Right ventricle myocardium superior (tissue), 1 donor: Measurements from ENCODE around the gene SLC6A12. TPM values are rescaled to one million over a fixed set of nuclear protein-coding genes. Genes with fewer than 3 reads are reported as not detected.

ENCODE experiments used
- ATAC-seq: fragments of 200-7000 bp; cut with Tn5 transposase; one replicate; pipeline ENCODE4 v1.9.1; 2020; ENCODE audit warnings: mild to moderate bottlenecking; ENCODE audit not compliant: poor library complexity
- DNase-seq: peaks from one replicate; pipeline ENCODE4 v3.0.0-alpha.2; 2020
- intact Hi-C: fragments of 100-400 bp; cut with DNase I; formaldehyde crosslinking; loops from one replicate; pipeline ENCODE4 v1.11.2; 2022
- total RNA-seq: library from RNA; stranded (reverse); fragmentation: NEBNext Ultra II Directional; extraction: Animal tissue kit (Norgen Biotek cat#: 25700); gene quantifications from one replicate; pipeline ENCODE4 v1.2.1, GENCODE V29; 2021
- donor health status: DM: no; HTN: yes; CAD: no; lungs with severe emphysema.

Gene SLC6A12
- total RNA-seq, 1 donor from 2014 or later = 0.86 TPM

- intact Hi-C loops = no loop called here
- DNase-seq = no peak
- ATAC-seq = no peak
These were observed 39.8 kb downstream of the SLC6A12 start for GRCh38 chr12:174124-174523.

GRCh38 chr12:172732-173161, 41.2 kb downstream of the SLC6A12 start:
- DNase-seq = no peak
- intact Hi-C loops = no loop called here
- no peak for ATAC-seq

GRCh38 chr12:171743-172676, 41.9 kb downstream of the SLC6A12 start:
- DNase-seq (no peak), ATAC-seq (no peak)
- intact Hi-C loops = no loop called here

- intact Hi-C loops = no loop called here
- no peak for DNase-seq
- ATAC-seq = no peak
These were observed 42.7 kb downstream of the SLC6A12 start for GRCh38 chr12:171276-171675.

- intact Hi-C loops = no loop called here
- ATAC-seq (no peak), DNase-seq (no peak)
These were observed 43.4 kb downstream of the SLC6A12 start for GRCh38 chr12:170371-171225.

- no peak for ATAC-seq
- DNase-seq = no peak
These were observed 44.2 kb downstream of the SLC6A12 start for GRCh38 chr12:169528-170370.

GRCh38 chr12:168763-169525, 45.0 kb downstream of the SLC6A12 start:
- DNase-seq (no peak), ATAC-seq (no peak)
- intact Hi-C loops = no loop called here

More at GRCh38 chr12:169528-170370, 44.2 kb downstream of the SLC6A12 start:
- intact Hi-C loops = no loop called here

- DNase-seq (no peak), ATAC-seq (no peak)
- intact Hi-C loops = no loop called here
These were observed 45.9 kb downstream of the SLC6A12 start for GRCh38 chr12:167959-168600.

- ATAC-seq (no peak), DNase-seq (no peak)
- intact Hi-C loops = no loop called here
These were observed 47.4 kb downstream of the SLC6A12 start for GRCh38 chr12:166425-167075.

GRCh38 chr12:165862-166368, 48.0 kb downstream of the SLC6A12 start:
- intact Hi-C loops = no loop called here
- ATAC-seq (no peak), DNase-seq (no peak)

GRCh38 chr12:164207-164606, 49.8 kb downstream of the SLC6A12 start:
- intact Hi-C loops = no loop called here
- ATAC-seq = no peak
- no peak for DNase-seq

GRCh38 chr12:163406-163986, 50.5 kb downstream of the SLC6A12 start:
- ATAC-seq = no peak
- DNase-seq = no peak
- intact Hi-C loops = no loop called here

- no peak for ATAC-seq
- intact Hi-C loops = no loop called here
- no peak for DNase-seq
These were observed 51.3 kb downstream of the SLC6A12 start for GRCh38 chr12:162467-163307.

GRCh38 chr12:161823-162222, 52.1 kb downstream of the SLC6A12 start:
- no peak for DNase-seq
- intact Hi-C loops = no loop called here
- ATAC-seq = no peak

- intact Hi-C loops = no loop called here
- DNase-seq = no peak
- ATAC-seq = no peak
These were observed 53.1 kb downstream of the SLC6A12 start for GRCh38 chr12:160858-161257.
